Cardiac muscle cell (in vitro differentiated cells and primary cell): ENCODE results near the gene NEK7. TPM values are rescaled to one million over a fixed set of nuclear protein-coding genes. Genes with fewer than 3 reads are reported as not detected.

Source experiments
- DNase-seq, 2 donors: peaks; one replicate each; pipeline versions ENCODE4 v3.0.0 to v3.0.0-alpha.2; 2010 to 2017; ENCODE audit warnings: low read depth in 1 of 2, low spot score in 1 of 2
- H3K27ac ChIP-seq: fragments of 200-600 bp; sonication (generic); 2 replicates; pipeline ENCODE4 v1.5.1; 2016
- H3K27me3 ChIP-seq: fragments of 200-600 bp; sonication (generic); 2 replicates; pipeline ENCODE4 v1.6.0; 2016; ENCODE audit warnings: control low read depth
- H3K36me3 ChIP-seq: fragments of 200-600 bp; sonication (generic); 2 replicates; pipeline ENCODE4 v1.5.1; 2016; ENCODE audit warnings: control low read depth
- H3K4me1 ChIP-seq: fragments of 200-600 bp; sonication (generic); 2 replicates; pipeline ENCODE4 v1.8.1; 2017; ENCODE audit warnings: low read depth, mild to moderate bottlenecking, mixed run types
- H3K4me3 ChIP-seq: fragments of 200-600 bp; sonication (generic); 2 replicates; pipeline ENCODE4 v1.5.1; 2016; ENCODE audit warnings: mild to moderate bottlenecking
- H3K9me3 ChIP-seq: fragments of 200-600 bp; sonication (generic); 2 replicates; pipeline ENCODE4 v1.5.1; 2017; ENCODE audit warnings: low read depth, mild to moderate bottlenecking, control low read depth
- CTCF ChIP-seq: IDR thresholded peaks from 2 replicates; pipeline ENCODE4 v1.5.1; 2012; ENCODE audit warnings: low read depth, mild to moderate bottlenecking, low read length
- polyA plus RNA-seq: library from polyadenylated mRNA; unstranded; fragments of >200 nt; fragmentation: Nextera tagmentation; extraction: Ambion mirVana; gene quantifications from 2 replicates; pipeline ENCODE4 v1.2.1, GENCODE V29; 2016
- total RNA-seq: library from RNA; depleted of rRNA; stranded (reverse); fragments of >200 nt; gene quantifications from 2 replicates; pipeline ENCODE4 v1.2.3, GENCODE V29; 2016

The NEK7 gene
- total and polyA plus RNA-seq, 2 experiments from 2014 or later, result 46.1 to 63.1 TPM

DNA sequence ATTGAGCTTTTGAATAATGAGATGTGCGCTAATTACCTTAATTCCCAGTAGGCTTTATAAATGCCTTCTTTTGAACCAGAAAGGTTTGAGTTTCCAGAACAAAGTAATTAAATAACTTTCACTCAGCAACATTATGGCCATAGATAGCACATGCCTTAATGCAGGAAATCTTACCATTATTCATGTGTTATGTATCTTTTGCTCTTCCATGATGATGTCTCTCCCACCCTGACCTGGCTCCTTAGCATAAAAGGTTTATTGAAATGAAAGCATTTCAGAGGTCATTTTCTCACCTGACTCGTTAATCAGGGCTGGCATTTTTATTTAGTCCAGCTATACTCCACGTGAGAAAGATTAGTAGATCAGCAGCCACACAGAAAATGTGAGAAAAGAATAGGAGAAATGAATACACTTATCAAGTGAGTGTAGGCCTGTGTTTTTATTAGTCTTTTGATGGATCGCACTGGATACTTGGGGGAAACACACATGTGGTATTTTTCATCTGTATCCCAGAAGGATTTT, 203.5 kb downstream of the NEK7 start:
- no peaks in the 10 kb centered on the region for H3K27me3 ChIP-seq
- H3K4me3 ChIP-seq, result no peak overlapping the region
- no peaks in the 10 kb centered on the region for H3K36me3 ChIP-seq
- no peak for DNase-seq
- H3K4me1 ChIP-seq, result no peaks in the 10 kb centered on the region
- no peak for TF ChIP-seq CTCF
- H3K27ac ChIP-seq, result no peak overlapping the region
- H3K9me3 ChIP-seq, result no peaks in the 10 kb centered on the region

- no peak overlapping the region for H3K4me3 ChIP-seq
- no peaks in the 10 kb centered on the region for H3K4me1 ChIP-seq
- DNase-seq, result peak in 1 of 2 donors; percentile 15
These were observed 204.5 kb downstream of the NEK7 start for GRCh38 chr1:198361237-198361767.

DNA sequence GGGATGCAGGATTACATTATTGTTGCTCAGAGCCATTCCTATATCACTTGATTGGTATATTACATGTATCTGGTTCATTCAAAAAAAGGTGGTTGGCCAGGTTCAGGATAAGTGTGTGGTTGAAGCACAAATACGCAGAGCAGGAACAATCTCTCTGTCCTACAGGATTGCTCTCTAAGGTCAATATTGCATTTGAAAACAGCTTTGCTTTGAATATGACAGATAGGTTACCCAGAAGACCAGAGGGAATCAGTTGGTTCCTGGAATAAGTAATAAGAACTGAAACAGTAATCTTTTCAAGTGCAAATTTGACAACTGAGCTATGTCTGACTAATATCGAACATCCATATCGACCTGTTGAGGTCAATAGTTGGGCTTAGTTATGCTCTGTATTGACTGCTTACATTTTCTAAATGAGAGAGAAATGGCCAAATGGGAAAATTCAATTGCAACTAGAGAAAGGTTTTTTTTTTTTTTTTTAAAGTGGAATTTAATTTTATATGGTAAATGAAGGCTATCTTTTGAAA, 206.9 kb downstream of the NEK7 start:
- no peak for DNase-seq
- H3K27ac ChIP-seq, result no peak overlapping the region
- H3K4me3 ChIP-seq, result no peak overlapping the region
- TF ChIP-seq CTCF, result no peak
- H3K36me3 ChIP-seq, result no peaks in the 10 kb centered on the region
- no peaks in the 10 kb centered on the region for H3K4me1 ChIP-seq
- no peaks in the 10 kb centered on the region for H3K9me3 ChIP-seq
- H3K27me3 ChIP-seq, result no peaks in the 10 kb centered on the region

More at GRCh38 chr1:198361237-198361767, 204.5 kb downstream of the NEK7 start:
- Histone ChIP-seq H3K36me3 (no peaks in the 10 kb centered on the region), H3K9me3 (no peaks in the 10 kb centered on the region), H3K27me3 (no peaks in the 10 kb centered on the region), H3K27ac (no peak overlapping the region)
- no peak for TF ChIP-seq CTCF

GRCh38 chr1:198364471-198364870, 207.7 kb downstream of the NEK7 start:
- Histone ChIP-seq H3K36me3 (no peaks in the 10 kb centered on the region), H3K27ac (no peak overlapping the region), H3K27me3 (no peaks in the 10 kb centered on the region), H3K4me1 (no peaks in the 10 kb centered on the region), H3K4me3 (no peak overlapping the region), H3K9me3 (no peaks in the 10 kb centered on the region)
- no peak for DNase-seq
- no peak for TF ChIP-seq CTCF

DNA sequence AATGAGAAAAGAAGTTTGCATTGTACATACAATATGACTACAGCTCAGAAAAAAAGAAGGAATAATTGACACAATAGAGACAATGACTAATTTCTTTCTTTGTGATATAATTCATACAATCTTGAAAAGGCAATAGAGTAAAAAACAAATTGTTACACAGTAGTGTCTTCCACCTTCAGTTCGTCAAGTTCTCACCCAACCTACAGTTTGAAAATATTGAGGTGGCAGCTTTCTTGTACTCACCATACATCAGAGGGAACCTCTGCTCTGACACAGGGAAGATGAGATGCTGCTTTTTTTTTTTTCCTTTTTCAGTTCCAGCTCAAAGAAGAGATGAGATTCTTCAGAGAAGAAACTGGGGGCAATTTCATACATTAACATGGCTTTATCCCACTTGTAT, 210.5 kb downstream of the NEK7 start:
- H3K36me3 ChIP-seq, result no peaks in the 10 kb centered on the region
- no peaks in the 10 kb centered on the region for H3K4me1 ChIP-seq
- H3K9me3 ChIP-seq, result no peaks in the 10 kb centered on the region
- no peak for TF ChIP-seq CTCF
- H3K27ac ChIP-seq, result no peak overlapping the region
- no peak overlapping the region for H3K4me3 ChIP-seq
- DNase-seq, result no peak
- no peaks in the 10 kb centered on the region for H3K27me3 ChIP-seq
